H1 (cell line): ENCODE results near the gene PLCB3. TPM values are rescaled to one million over a fixed set of nuclear protein-coding genes. Genes with fewer than 3 reads are reported as not detected.

Source experiments
- CHD7 ChIP-seq: fragments of 300-600 bp; sonication (generic); IDR thresholded peaks from 2 replicates; pipeline ENCODE4 v1.7.1; 2012; ENCODE audit warnings: low read length, moderate library complexity, mild to moderate bottlenecking, inconsistent platforms; ENCODE audit not compliant: insufficient replicate concordance
- EZH2 ChIP-seq: fragments of 200-600 bp; sonication (generic); IDR thresholded peaks from 2 replicates; pipeline ENCODE4 v1.7.1; 2012; ENCODE audit warnings: low read depth, mild to moderate bottlenecking, moderate library complexity, low read length, inconsistent platforms; ENCODE audit not compliant: severe bottlenecking
- GABPA ChIP-seq: IDR thresholded peaks from 2 replicates; pipeline ENCODE4 v1.6.1; 2011; ENCODE audit warnings: mild to moderate bottlenecking, low read length, moderate library complexity, borderline replicate concordance; ENCODE audit not compliant: insufficient read depth
- JUN ChIP-seq: IDR thresholded peaks from 2 replicates; pipeline ENCODE4 v1.6.1; 2011; ENCODE audit warnings: low read depth, mild to moderate bottlenecking, improper control_type of control experiment, low read length
- MAFK ChIP-seq: IDR thresholded peaks from 2 replicates; pipeline ENCODE4 v1.6.1; 2012; ENCODE audit warnings: low read depth, mild to moderate bottlenecking, improper control_type of control experiment, low read length
- POLR2AphosphoS5 ChIP-seq: IDR thresholded peaks from 2 replicates; pipeline ENCODE4 v1.6.1; 2011; ENCODE audit warnings: low read depth, low read length
- RFX5 ChIP-seq: IDR thresholded peaks from 2 replicates; pipeline ENCODE4 v1.6.1; 2011; ENCODE audit warnings: low read depth, low read length, improper control_type of control experiment, borderline replicate concordance
- RNF2 ChIP-seq: fragments of 200-900, 300-1000 bp; sonication (generic); IDR thresholded peaks from 2 replicates; pipeline ENCODE4 v1.7.1; 2016; ENCODE audit warnings: borderline replicate concordance, low read depth, mild to moderate bottlenecking, antibody characterized with exemption, low read length; ENCODE audit not compliant: poor library complexity, severe bottlenecking; ENCODE audit errors: missing control alignments
- TAF1 ChIP-seq: IDR thresholded peaks from 2 replicates; pipeline ENCODE4 v1.6.1; 2011; ENCODE audit warnings: mild to moderate bottlenecking, low read depth, low read length
- polyA plus RNA-seq, 7 experiments: library from polyadenylated mRNA; depleted of rRNA in 3 of 7; stranded (reverse) in 5 of 7; unstranded in 2 of 7; fragments of >200 nt in 5 of 7; fragments of 200-250 nt in 2 of 7; gene quantifications; 1 replicate in 5 of 7; 2 replicates in 1 of 7; 4 replicates in 1 of 7; pipeline versions ENCODE4 v1.2.1 to v1.2.3, GENCODE V29; 2011 to 2013; ENCODE audit warnings: missing spikeins in 2 of 7, mixed read lengths in 2 of 7
- total RNA-seq: library from RNA; stranded (reverse); fragmentation: NEBNext Ultra II Directional; extraction: Animal tissue kit (Norgen Biotek cat#: 25700); gene quantifications from 2 replicates; pipeline ENCODE4 v1.2.1, GENCODE V29; 2021

PLCB3 gene
- total and polyA plus RNA-seq, 2 of the 8 experiments (the other 6 are each of a cell fraction or from before 2014, with no cell fraction given): 47.2 to 104 TPM

GRCh38 chr11:64246871-64247728, 4.2 kb upstream of the PLCB3 start, which contains the start of gene PPP1R14B (continued):
- TF ChIP-seq CHD7 (no peak), TAF1 (peak; percentile 45), EZH2 (no peak), RNF2 (no peak), MAFK (no peak), GABPA (0 out of 2 replicates have a peak, but pooled peaks have one; percentile 19), RFX5 (no peak), JUN (no peak), POLR2AphosphoS5 (no peak)
